ENCODE results near the gene DLG1.

- TF ChIP-seq REST (IDR thresholded peaks at IDR 0.05; ENCODE audit: borderline replicate concordance): no peak
- TF ChIP-seq CTCF (IDR thresholded peaks at IDR 0.05; ENCODE audit: poor library complexity, severe bottlenecking): no peak
- no peak for TF ChIP-seq POLR2AphosphoS5 (IDR thresholded peaks at IDR 0.05)
- TF ChIP-seq EP300 (conservative IDR thresholded peaks at IDR 0.05; ENCODE audit: poor library complexity, severe bottlenecking): no peak
- TF ChIP-seq SMC3 (conservative IDR thresholded peaks at IDR 0.05; ENCODE audit: poor library complexity): no peak
- TF ChIP-seq RAD21 (conservative IDR thresholded peaks at IDR 0.05): no peak
- no peak for TF ChIP-seq TAF1 (IDR thresholded peaks at IDR 0.05; ENCODE audit: low read depth)
- no peak for TF ChIP-seq EZH2 (IDR thresholded peaks at IDR 0.05; ENCODE audit: borderline replicate concordance, insufficient read depth, low read length, poor library complexity, severe bottlenecking)
- TF ChIP-seq MXI1 (conservative IDR thresholded peaks at IDR 0.05; ENCODE audit: poor library complexity, severe bottlenecking): no peak
Measured at GRCh38 chr3:197292083-197292646, 6.2 kb downstream of the DLG1 start.

Data from neural cell (in vitro differentiated cells).